ENCODE measurements around the gene AP3D1. TPM values are rescaled to one million over a fixed set of nuclear protein-coding genes. Genes with fewer than 3 reads are reported as not detected.

Gene AP3D1
- polyA plus RNA-seq, 1 donor: 103 TPM

- H3K27me3 ChIP-seq (ENCODE audit: control insufficient read depth, insufficient read depth, low read length): no peaks in the 10 kb centered on the region
- H3K27ac ChIP-seq (ENCODE audit: low read length): peak overlapping the region; percentile 91
- H3K36me3 ChIP-seq (ENCODE audit: control insufficient read depth, insufficient read depth, low read length): peaks cover 10% of the 10 kb centered on the region
- no peak for DNase-seq
- H3K4me1 ChIP-seq (ENCODE audit: control insufficient read depth, insufficient read depth, low read length): peaks cover 83% of the 10 kb centered on the region
- H3K9me3 ChIP-seq (ENCODE audit: control insufficient read depth, low read depth, low read length): peaks cover 2% of the 10 kb centered on the region
- WGBS (ENCODE audit: insufficient coverage, low lambda C conversion rate): no CpG with 5 or more reads among the region's 12 CpGs
- no peak overlapping the region for H3K4me3 ChIP-seq (ENCODE audit: low read length)
Measured at GRCh38 chr19:2170219-2170618, 18.9 kb upstream of the AP3D1 start.

GRCh38 chr19:2168619-2169424 lies 17.5 kb upstream of the AP3D1 start:
- Histone ChIP-seq H3K4me3 (ENCODE audit: low read length) (no peak overlapping the region), H3K36me3 (ENCODE audit: control insufficient read depth, insufficient read depth, low read length) (peaks cover 10% of the 10 kb centered on the region), H3K4me1 (ENCODE audit: control insufficient read depth, insufficient read depth, low read length) (peaks cover 78% of the 10 kb centered on the region), H3K27me3 (ENCODE audit: control insufficient read depth, insufficient read depth, low read length) (no peaks in the 10 kb centered on the region), H3K9me3 (ENCODE audit: control insufficient read depth, low read depth, low read length) (peaks cover 2% of the 10 kb centered on the region), H3K27ac (ENCODE audit: low read length) (peak overlapping the region; percentile 91)
- 50% methylated on average over 2 of the region's 24 CpGs for WGBS (ENCODE audit: insufficient coverage, low lambda C conversion rate)
- peak; percentile 97 to 98 for DNase-seq

- Histone ChIP-seq H3K4me1 (ENCODE audit: control insufficient read depth, insufficient read depth, low read length) (peaks cover 70% of the 10 kb centered on the region), H3K27ac (ENCODE audit: low read length) (peak overlapping the region; percentile 91), H3K4me3 (ENCODE audit: low read length) (no peak overlapping the region), H3K36me3 (ENCODE audit: control insufficient read depth, insufficient read depth, low read length) (peaks cover 3% of the 10 kb centered on the region), H3K9me3 (ENCODE audit: control insufficient read depth, low read depth, low read length) (peaks cover 2% of the 10 kb centered on the region), H3K27me3 (ENCODE audit: control insufficient read depth, insufficient read depth, low read length) (no peaks in the 10 kb centered on the region)
- no CpG with 5 or more reads among the region's 16 CpGs for WGBS (ENCODE audit: insufficient coverage, low lambda C conversion rate)
- peak in 1 of 2 donors; percentile 30 for DNase-seq
Measured at GRCh38 chr19:2167896-2168618, 16.7 kb upstream of the AP3D1 start.

- Histone ChIP-seq H3K9me3 (ENCODE audit: control insufficient read depth, low read depth, low read length) (peaks cover 2% of the 10 kb centered on the region), H3K36me3 (ENCODE audit: control insufficient read depth, insufficient read depth, low read length) (peaks cover 2% of the 10 kb centered on the region), H3K27me3 (ENCODE audit: control insufficient read depth, insufficient read depth, low read length) (no peaks in the 10 kb centered on the region), H3K27ac (ENCODE audit: low read length) (peak overlapping the region; percentile 43), H3K4me3 (ENCODE audit: low read length) (no peak overlapping the region), H3K4me1 (ENCODE audit: control insufficient read depth, insufficient read depth, low read length) (peaks cover 61% of the 10 kb centered on the region)
- DNase-seq: no peak
- WGBS (ENCODE audit: insufficient coverage, low lambda C conversion rate): 60% methylated on average over 1 of the region's 35 CpGs
Measured at GRCh38 chr19:2166741-2167738, 15.7 kb upstream of the AP3D1 start.

GRCh38 chr19:2164020-2164998 lies 12.9 kb upstream of the AP3D1 start:
- WGBS (ENCODE audit: insufficient coverage, low lambda C conversion rate): no CpG with 5 or more reads among the region's 95 CpGs
- peak overlapping the region; percentile 91 for H3K27ac ChIP-seq (ENCODE audit: low read length)
- H3K4me3 ChIP-seq (ENCODE audit: low read length): peak overlapping the region; percentile 91
- peaks cover 2% of the 10 kb centered on the region for H3K36me3 ChIP-seq (ENCODE audit: control insufficient read depth, insufficient read depth, low read length)
- H3K9me3 ChIP-seq (ENCODE audit: control insufficient read depth, low read depth, low read length): peaks cover 2% of the 10 kb centered on the region
- peaks cover 41% of the 10 kb centered on the region for H3K4me1 ChIP-seq (ENCODE audit: control insufficient read depth, insufficient read depth, low read length)
- DNase-seq: peak in 1 of 2 donors; percentile 67
- H3K27me3 ChIP-seq (ENCODE audit: control insufficient read depth, insufficient read depth, low read length): no peaks in the 10 kb centered on the region

GRCh38 chr19:2160379-2160778 lies 9.0 kb upstream of the AP3D1 start:
- H3K9me3 ChIP-seq (ENCODE audit: control insufficient read depth, low read depth, low read length): no peaks in the 10 kb centered on the region
- peaks cover 8% of the 10 kb centered on the region for H3K4me1 ChIP-seq (ENCODE audit: control insufficient read depth, insufficient read depth, low read length)
- no peaks in the 10 kb centered on the region for H3K36me3 ChIP-seq (ENCODE audit: control insufficient read depth, insufficient read depth, low read length)
- peak; percentile 69 to 79 for DNase-seq
- H3K4me3 ChIP-seq (ENCODE audit: low read length): no peak overlapping the region
- WGBS (ENCODE audit: insufficient coverage, low lambda C conversion rate): no CpG with 5 or more reads among the region's 10 CpGs
- H3K27me3 ChIP-seq (ENCODE audit: control insufficient read depth, insufficient read depth, low read length): no peaks in the 10 kb centered on the region
- H3K27ac ChIP-seq (ENCODE audit: low read length): peak overlapping the region; percentile 3

GRCh38 chr19:2157452-2157851 lies 6.1 kb upstream of the AP3D1 start:
- Histone ChIP-seq H3K36me3 (ENCODE audit: control insufficient read depth, insufficient read depth, low read length) (no peaks in the 10 kb centered on the region), H3K27me3 (ENCODE audit: control insufficient read depth, insufficient read depth, low read length) (no peaks in the 10 kb centered on the region), H3K27ac (ENCODE audit: low read length) (no peak overlapping the region), H3K9me3 (ENCODE audit: control insufficient read depth, low read depth, low read length) (no peaks in the 10 kb centered on the region), H3K4me1 (ENCODE audit: control insufficient read depth, insufficient read depth, low read length) (peaks cover 8% of the 10 kb centered on the region), H3K4me3 (ENCODE audit: low read length) (no peak overlapping the region)
- WGBS (ENCODE audit: insufficient coverage, low lambda C conversion rate): no CpG with 5 or more reads among the region's 2 CpGs
- no peak for DNase-seq

- WGBS (ENCODE audit: insufficient coverage, low lambda C conversion rate): 100% methylated on average over 1 of the region's 10 CpGs
- no peak for DNase-seq
- Histone ChIP-seq H3K4me1 (ENCODE audit: control insufficient read depth, insufficient read depth, low read length) (peaks cover 9% of the 10 kb centered on the region), H3K9me3 (ENCODE audit: control insufficient read depth, low read depth, low read length) (no peaks in the 10 kb centered on the region), H3K4me3 (ENCODE audit: low read length) (no peak overlapping the region), H3K27me3 (ENCODE audit: control insufficient read depth, insufficient read depth, low read length) (no peaks in the 10 kb centered on the region), H3K27ac (ENCODE audit: low read length) (no peak overlapping the region), H3K36me3 (ENCODE audit: control insufficient read depth, insufficient read depth, low read length) (no peaks in the 10 kb centered on the region)
Measured at GRCh38 chr19:2154587-2155075, 3.3 kb upstream of the AP3D1 start.

GRCh38 chr19:2150794-2151338 lies 500 bp downstream of the AP3D1 start:
- H3K4me1 ChIP-seq (ENCODE audit: control insufficient read depth, insufficient read depth, low read length): peaks cover 13% of the 10 kb centered on the region
- no peaks in the 10 kb centered on the region for H3K27me3 ChIP-seq (ENCODE audit: control insufficient read depth, insufficient read depth, low read length)
- peak overlapping the region; percentile 98 for H3K4me3 ChIP-seq (ENCODE audit: low read length)
- H3K9me3 ChIP-seq (ENCODE audit: control insufficient read depth, low read depth, low read length): no peaks in the 10 kb centered on the region
- peak overlapping the region; percentile 67 for H3K27ac ChIP-seq (ENCODE audit: low read length)
- DNase-seq: no peak
- H3K36me3 ChIP-seq (ENCODE audit: control insufficient read depth, insufficient read depth, low read length): peaks cover 10% of the 10 kb centered on the region
- WGBS (ENCODE audit: insufficient coverage, low lambda C conversion rate): no CpG with 5 or more reads among the region's 36 CpGs
